Hematopoietic multipotent progenitor cell treated with erythropoietin and hydrocortisone succinate and interleukin-3 and kit ligand, for 17 days (in vitro differentiated cells): ENCODE results near the gene BUB1B.
A peak's percentile ranks its signal among the peaks of the same experiment; 100 is the strongest.

ENCODE experiments used
- DNase-seq: peaks from one replicate; pipeline ENCODE4 v3.0.0-alpha.2; 2015; ENCODE audit warnings: low spot score

The BUB1B gene

GRCh38 chr15:40182358-40183029, 21.6 kb downstream of the BUB1B start:
- no peak for DNase-seq

GRCh38 chr15:40183636-40184463, 23.0 kb downstream of the BUB1B start:
- no peak for DNase-seq

GRCh38 chr15:40190591-40190990, 29.7 kb downstream of the BUB1B start:
- DNase-seq = no peak

- DNase-seq = no peak
These were observed 32.1 kb downstream of the BUB1B start for GRCh38 chr15:40192942-40193341.

- no peak for DNase-seq
These were observed 36.6 kb downstream of the BUB1B start for GRCh38 chr15:40197434-40197833.

GRCh38 chr15:40198355-40199085, 37.7 kb downstream of the BUB1B start:
- DNase-seq = no peak

GRCh38 chr15:40204100-40204499, 43.2 kb downstream of the BUB1B start:
- no peak for DNase-seq

GRCh38 chr15:40217166-40217824, 56.4 kb downstream of the BUB1B start:
- DNase-seq = peak; percentile 82

GRCh38 chr15:40219801-40220200, 58.9 kb downstream of the BUB1B start:
- no peak for DNase-seq

GRCh38 chr15:40222131-40222530, 61.3 kb downstream of the BUB1B start:
- no peak for DNase-seq

GRCh38 chr15:40226736-40227135, 65.9 kb downstream of the BUB1B start:
- DNase-seq = no peak

- no peak for DNase-seq
These were observed 68.4 kb downstream of the BUB1B start for GRCh38 chr15:40229316-40229715.

GRCh38 chr15:40229956-40230355, 69.1 kb downstream of the BUB1B start:
- no peak for DNase-seq

GRCh38 chr15:40232625-40233070, 71.8 kb downstream of the BUB1B start:
- no peak for DNase-seq

GRCh38 chr15:40233727-40234577, 73.1 kb downstream of the BUB1B start:
- no peak for DNase-seq

GRCh38 chr15:40234783-40235182, 73.9 kb downstream of the BUB1B start:
- DNase-seq = no peak

- DNase-seq = no peak
These were observed 74.5 kb downstream of the BUB1B start for GRCh38 chr15:40235201-40235885.

- DNase-seq = peak; percentile 30
These were observed 77.9 kb downstream of the BUB1B start, which contains the start of gene PAK6 for GRCh38 chr15:40238532-40239403. TSS of gene PAK6 (plus strand) at chr15:40239063. CDS start at chr15:40264786, 25,723 bp downstream.

- DNase-seq = no peak
These were observed 78.5 kb downstream of the BUB1B start for GRCh38 chr15:40239404-40239692.
